ENCODE data around the gene KY.
"Not testable (repeated sequence)": the region's sequence is repeated elsewhere in the genome, so short reads cannot be mapped to it uniquely, and the experiment has no call there.

DNA sequence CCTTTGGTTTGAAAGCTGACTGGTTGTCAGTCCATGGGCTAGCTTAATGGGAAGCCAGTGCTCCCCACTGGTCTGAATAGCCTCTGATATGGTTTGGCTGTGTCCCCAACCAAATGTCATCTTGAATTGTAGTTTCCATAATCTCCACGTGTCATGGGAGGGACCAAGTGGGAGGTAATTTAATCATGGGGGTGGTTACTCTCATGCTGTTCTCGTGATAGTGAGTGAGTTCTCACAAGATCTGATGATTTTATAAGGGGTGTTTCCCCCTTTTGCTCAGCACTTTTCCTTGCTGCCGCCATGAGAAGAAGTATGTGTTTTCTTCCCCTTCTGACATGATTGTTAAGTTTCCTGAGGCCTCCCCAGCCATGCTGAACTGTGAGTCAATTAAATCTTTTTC lies 55.8 kb downstream of the KY start:
- TF ChIP-seq POLR2A (IDR thresholded peaks at IDR 0.05): not testable (repeated sequence)
- TF ChIP-seq, protein P1, sequence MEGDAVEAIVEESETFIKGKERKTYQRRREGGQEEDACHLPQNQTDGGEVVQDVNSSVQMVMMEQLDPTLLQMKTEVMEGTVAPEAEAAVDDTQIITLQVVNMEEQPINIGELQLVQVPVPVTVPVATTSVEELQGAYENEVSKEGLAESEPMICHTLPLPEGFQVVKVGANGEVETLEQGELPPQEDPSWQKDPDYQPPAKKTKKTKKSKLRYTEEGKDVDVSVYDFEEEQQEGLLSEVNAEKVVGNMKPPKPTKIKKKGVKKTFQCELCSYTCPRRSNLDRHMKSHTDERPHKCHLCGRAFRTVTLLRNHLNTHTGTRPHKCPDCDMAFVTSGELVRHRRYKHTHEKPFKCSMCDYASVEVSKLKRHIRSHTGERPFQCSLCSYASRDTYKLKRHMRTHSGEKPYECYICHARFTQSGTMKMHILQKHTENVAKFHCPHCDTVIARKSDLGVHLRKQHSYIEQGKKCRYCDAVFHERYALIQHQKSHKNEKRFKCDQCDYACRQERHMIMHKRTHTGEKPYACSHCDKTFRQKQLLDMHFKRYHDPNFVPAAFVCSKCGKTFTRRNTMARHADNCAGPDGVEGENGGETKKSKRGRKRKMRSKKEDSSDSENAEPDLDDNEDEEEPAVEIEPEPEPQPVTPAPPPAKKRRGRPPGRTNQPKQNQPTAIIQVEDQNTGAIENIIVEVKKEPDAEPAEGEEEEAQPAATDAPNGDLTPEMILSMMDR (IDR thresholded peaks at IDR 0.05): not testable (repeated sequence)
